OCI-LY7 (cell line): ENCODE results near the gene DISP2.

Experiments
- EZH2phosphoT487 ChIP-seq: fragments of 200-600 bp; sonication (generic); IDR thresholded peaks from 2 replicates; pipeline ENCODE4 v1.6.1; 2018; ENCODE audit warnings: low read depth, borderline replicate concordance, mild to moderate bottlenecking, mixed run types, antibody characterized with exemption, low read length, moderate library complexity, mixed read lengths
- TF ChIP-seq, protein P1 (sequence below): fragments of 200-600 bp; sonication (generic); conservative IDR thresholded peaks from 2 replicates; pipeline ENCODE4 v1.5.1; 2014; ENCODE audit warnings: mild to moderate bottlenecking, antibody characterized with exemption, low read length, moderate library complexity, mixed read lengths

DNA sequence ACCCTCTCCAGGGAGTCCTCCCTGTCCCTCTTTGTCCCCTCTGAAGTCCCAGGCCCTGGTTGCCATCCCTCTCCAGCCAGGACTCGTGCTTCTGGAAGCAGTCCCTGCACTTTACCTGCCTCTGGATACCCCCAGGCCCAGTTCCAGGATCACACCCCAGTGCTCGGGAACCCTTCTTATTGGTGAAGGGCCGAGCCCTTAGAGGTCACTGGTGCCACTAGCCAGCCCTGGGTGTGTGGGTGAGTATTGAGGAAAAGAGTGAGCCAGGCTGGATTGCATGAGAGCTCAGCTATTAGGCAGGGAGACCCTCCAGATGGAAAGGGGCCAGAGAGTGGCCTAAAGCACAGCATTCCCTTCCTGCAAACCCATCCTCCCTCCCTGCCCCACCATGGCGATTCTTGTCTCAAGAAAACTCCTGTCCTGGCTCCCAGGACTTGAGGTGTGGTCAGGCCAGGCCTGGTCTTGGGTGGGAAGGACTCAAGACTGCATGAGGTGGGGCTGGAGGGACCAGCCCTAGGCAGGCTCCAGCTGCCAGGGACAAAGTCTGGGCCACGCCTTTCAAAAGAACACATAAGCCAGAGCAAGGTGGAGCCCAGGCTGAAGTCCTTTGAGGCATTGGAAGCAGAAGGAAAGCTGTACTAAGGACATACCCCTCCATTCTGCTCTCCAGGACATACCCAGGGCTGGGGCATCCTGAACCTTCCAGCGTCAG lies 12.0 kb upstream of the DISP2 start:
- TF ChIP-seq, protein P1, sequence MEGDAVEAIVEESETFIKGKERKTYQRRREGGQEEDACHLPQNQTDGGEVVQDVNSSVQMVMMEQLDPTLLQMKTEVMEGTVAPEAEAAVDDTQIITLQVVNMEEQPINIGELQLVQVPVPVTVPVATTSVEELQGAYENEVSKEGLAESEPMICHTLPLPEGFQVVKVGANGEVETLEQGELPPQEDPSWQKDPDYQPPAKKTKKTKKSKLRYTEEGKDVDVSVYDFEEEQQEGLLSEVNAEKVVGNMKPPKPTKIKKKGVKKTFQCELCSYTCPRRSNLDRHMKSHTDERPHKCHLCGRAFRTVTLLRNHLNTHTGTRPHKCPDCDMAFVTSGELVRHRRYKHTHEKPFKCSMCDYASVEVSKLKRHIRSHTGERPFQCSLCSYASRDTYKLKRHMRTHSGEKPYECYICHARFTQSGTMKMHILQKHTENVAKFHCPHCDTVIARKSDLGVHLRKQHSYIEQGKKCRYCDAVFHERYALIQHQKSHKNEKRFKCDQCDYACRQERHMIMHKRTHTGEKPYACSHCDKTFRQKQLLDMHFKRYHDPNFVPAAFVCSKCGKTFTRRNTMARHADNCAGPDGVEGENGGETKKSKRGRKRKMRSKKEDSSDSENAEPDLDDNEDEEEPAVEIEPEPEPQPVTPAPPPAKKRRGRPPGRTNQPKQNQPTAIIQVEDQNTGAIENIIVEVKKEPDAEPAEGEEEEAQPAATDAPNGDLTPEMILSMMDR = no peak
- no peak for TF ChIP-seq EZH2phosphoT487
